Measurements from ENCODE around the gene DVL1.

DNA sequence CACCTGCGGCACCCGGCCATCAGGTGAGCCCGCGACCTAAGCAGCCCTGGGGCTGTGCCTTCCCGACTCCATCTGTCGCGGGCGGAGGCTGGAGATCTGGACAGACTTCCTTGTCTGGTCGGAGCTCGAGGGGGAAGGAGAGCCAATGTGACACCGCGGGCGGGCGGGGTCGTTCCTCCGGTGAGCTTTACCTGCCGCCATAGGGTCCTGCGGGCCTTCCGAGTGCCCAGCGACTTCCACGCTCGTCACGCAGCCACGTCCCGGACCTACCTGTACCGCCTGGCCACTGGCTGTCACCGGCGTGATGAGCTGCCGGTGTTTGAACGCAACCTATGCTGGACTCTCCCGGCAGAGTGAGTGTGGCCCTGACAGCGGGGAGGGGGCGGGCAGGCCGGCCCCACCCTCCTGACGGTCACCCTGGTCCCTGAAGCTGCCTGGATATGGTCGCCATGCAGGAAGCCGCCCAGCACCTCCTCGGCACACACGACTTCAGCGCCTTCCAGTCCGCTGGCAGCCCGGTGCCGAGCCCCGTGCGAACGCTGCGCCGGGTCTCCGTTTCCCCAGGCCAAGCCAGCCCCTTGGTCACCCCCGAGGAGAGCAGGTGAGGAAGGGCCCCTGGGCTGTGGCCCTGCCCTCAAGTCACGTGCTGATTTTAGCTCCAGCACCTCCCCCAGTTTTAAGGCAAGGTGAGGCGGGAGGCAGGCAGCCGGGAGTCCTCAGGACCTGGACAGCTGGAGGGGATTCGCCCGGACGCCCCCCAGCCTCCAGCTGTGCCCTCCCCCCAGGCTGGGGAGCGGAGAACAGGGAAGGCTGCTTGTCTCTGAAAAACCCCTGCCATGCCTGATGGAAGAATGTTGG lies 39.7 kb downstream of the DVL1 start:
- TF ChIP-seq ADNP (tag; IDR thresholded peaks at IDR 0.05) (no peak), MTA2 (IDR thresholded peaks at IDR 0.05; ENCODE audit: low read depth) (no peak), ZNF444 (CRISPR knock-in tag; IDR thresholded peaks at IDR 0.05) (no peak), POLR2AphosphoS5 (IDR thresholded peaks at IDR 0.05; ENCODE audit: control insufficient read depth, insufficient read depth, low read depth, low read length) (0 out of 2 replicates have a peak, but pooled peaks have one; percentile 4), EP300 (IDR thresholded peaks at IDR 0.05; ENCODE audit: low read length) (no peak)
